LNCaP clone FGC (cell line): ENCODE results near the gene SYPL1.
A peak's percentile ranks its signal among the peaks of the same experiment; 100 is the strongest.

Experiments used
- DNase-seq: peaks from one replicate; pipeline ENCODE4 v3.0.0-alpha.2; 2011; ENCODE audit warnings: low read depth
- H3K4me3 ChIP-seq: 2 replicates; pipeline ENCODE4 v1.5.1; 2011; ENCODE audit warnings: mild to moderate bottlenecking, low read depth, low read length, control low read depth
- TF ChIP-seq, protein P1 (sequence below): IDR thresholded peaks from 2 replicates; pipeline ENCODE4 v1.5.1; 2012; ENCODE audit warnings: mild to moderate bottlenecking; ENCODE audit not compliant: control insufficient read depth, insufficient read depth; ENCODE audit errors: extremely low read depth

The SYPL1 gene

DNA sequence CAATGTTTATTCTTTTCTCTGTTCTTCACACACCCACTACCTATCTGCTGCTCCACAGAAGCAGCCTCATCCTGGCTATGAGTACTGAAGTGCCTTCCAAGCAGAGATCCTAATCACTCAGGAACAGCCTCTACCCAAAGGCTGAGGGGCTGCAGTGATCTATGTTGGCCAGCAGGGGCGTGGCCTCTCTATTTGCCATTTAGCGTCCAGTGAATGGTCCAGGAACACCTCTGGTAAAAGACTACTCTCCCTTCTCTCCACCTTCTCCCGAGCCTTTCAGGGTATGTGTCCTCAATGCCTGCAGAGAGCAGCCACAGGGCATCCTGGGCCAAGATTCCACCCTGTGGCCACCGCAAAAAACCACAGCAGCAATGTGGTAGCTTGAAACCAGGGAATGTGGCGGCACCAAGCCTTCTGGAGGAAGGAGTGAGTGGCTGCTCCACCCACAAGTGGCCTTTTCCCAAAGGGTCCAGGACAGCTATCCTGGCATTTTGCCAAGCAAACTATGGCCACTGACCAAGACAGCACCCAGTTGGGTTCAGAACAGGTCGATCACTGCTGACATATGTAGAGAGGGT lies 70.9 kb downstream of the SYPL1 start:
- TF ChIP-seq, protein P1, sequence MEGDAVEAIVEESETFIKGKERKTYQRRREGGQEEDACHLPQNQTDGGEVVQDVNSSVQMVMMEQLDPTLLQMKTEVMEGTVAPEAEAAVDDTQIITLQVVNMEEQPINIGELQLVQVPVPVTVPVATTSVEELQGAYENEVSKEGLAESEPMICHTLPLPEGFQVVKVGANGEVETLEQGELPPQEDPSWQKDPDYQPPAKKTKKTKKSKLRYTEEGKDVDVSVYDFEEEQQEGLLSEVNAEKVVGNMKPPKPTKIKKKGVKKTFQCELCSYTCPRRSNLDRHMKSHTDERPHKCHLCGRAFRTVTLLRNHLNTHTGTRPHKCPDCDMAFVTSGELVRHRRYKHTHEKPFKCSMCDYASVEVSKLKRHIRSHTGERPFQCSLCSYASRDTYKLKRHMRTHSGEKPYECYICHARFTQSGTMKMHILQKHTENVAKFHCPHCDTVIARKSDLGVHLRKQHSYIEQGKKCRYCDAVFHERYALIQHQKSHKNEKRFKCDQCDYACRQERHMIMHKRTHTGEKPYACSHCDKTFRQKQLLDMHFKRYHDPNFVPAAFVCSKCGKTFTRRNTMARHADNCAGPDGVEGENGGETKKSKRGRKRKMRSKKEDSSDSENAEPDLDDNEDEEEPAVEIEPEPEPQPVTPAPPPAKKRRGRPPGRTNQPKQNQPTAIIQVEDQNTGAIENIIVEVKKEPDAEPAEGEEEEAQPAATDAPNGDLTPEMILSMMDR: peak; percentile 60
- no peak for DNase-seq
- H3K4me3 ChIP-seq: no peak overlapping the region
